Left kidney (tissue), 8 donors: Measurements from ENCODE around the gene EME1. TPM values are rescaled to one million over a fixed set of nuclear protein-coding genes. Genes with fewer than 3 reads are reported as not detected.
"Not testable (repeated sequence)": the region's sequence is repeated elsewhere in the genome, so short reads cannot be mapped to it uniquely, and the experiment has no call there.

Experiments
- DNase-seq: peaks from one replicate; pipeline ENCODE4 v3.0.0-alpha.2; 2013
- long read RNA-seq, 8 donors: transcript quantifications; one replicate each; lab custom pipeline, GENCODE V29; 2026
- polyA plus RNA-seq: library from polyadenylated mRNA; unstranded; fragments of 120-200 nt; gene quantifications from one replicate; pipeline ENCODE4 v1.2.1, GENCODE V29; 2013; ENCODE audit not compliant: insufficient read length

The EME1 gene
- 14.0 TPM for polyA plus RNA-seq
- long read RNA-seq, donor 1: 0 reads
- long read RNA-seq, donor 2, partial matches to known transcripts: 0 of 1 reads
- long read RNA-seq, donor 2, other reads (novel, unspliced or antisense): 0 of 1 reads
- long read RNA-seq, donor 3, partial matches to known transcripts: 68 of 68 reads
- long read RNA-seq, donor 3, other reads (novel, unspliced or antisense): 0 of 68 reads
- long read RNA-seq, donor 4: 0 reads
- long read RNA-seq, donor 5, partial matches to known transcripts: 0 of 1 reads
- long read RNA-seq, donor 5, other reads (novel, unspliced or antisense): 0 of 1 reads
- long read RNA-seq, donor 6: 0 reads
- long read RNA-seq, donor 7, partial matches to known transcripts: 0 of 1 reads
- long read RNA-seq, donor 7, other reads (novel, unspliced or antisense): 0 of 1 reads
- long read RNA-seq, donor 8, partial matches to known transcripts: 0 of 1 reads
- long read RNA-seq, donor 8, other reads (novel, unspliced or antisense): 0 of 1 reads

- peak; percentile 90 for DNase-seq
Measured at GRCh38 chr17:50372758-50373556, at the start of gene EME1, which contains the start of gene MRPL27. TSS of gene EME1 (plus strand) at chr17:50373229. CDS start at chr17:50375209, 1,980 bp downstream. TSS of gene MRPL27 (minus strand) at chr17:50373184. CDS start at chr17:50373170, 14 bp downstream.

GRCh38 chr17:50325906-50326305, 47.1 kb upstream of the EME1 start:
- no peak for DNase-seq

GRCh38 chr17:50326831-50327364, 46.1 kb upstream of the EME1 start:
- DNase-seq: no peak

GRCh38 chr17:50328363-50329325, 44.4 kb upstream of the EME1 start:
- no peak for DNase-seq

- no peak for DNase-seq
Measured at GRCh38 chr17:50329716-50330115, 43.3 kb upstream of the EME1 start.

GRCh38 chr17:50330151-50330775, 42.8 kb upstream of the EME1 start:
- no peak for DNase-seq

GRCh38 chr17:50331085-50331791, 41.8 kb upstream of the EME1 start:
- no peak for DNase-seq

GRCh38 chr17:50332196-50332595, 40.8 kb upstream of the EME1 start:
- no peak for DNase-seq

- DNase-seq: not testable (repeated sequence)
Measured at GRCh38 chr17:50333291-50334057, 39.6 kb upstream of the EME1 start.

- no peak for DNase-seq
Measured at GRCh38 chr17:50337956-50338355, 35.1 kb upstream of the EME1 start.

GRCh38 chr17:50338645-50339044, 34.4 kb upstream of the EME1 start:
- no peak for DNase-seq

GRCh38 chr17:50339381-50339780, 33.6 kb upstream of the EME1 start:
- DNase-seq: no peak

GRCh38 chr17:50344731-50345365, 28.2 kb upstream of the EME1 start:
- DNase-seq: no peak

GRCh38 chr17:50345432-50346312, 27.4 kb upstream of the EME1 start, which contains the start of gene XYLT2:
TSS of gene XYLT2 (plus strand) at chr17:50346126. CDS start at chr17:50346141, 15 bp downstream.
- DNase-seq: peak; percentile 87

- no peak for DNase-seq
Measured at GRCh38 chr17:50346313-50347116, 26.5 kb upstream of the EME1 start.

GRCh38 chr17:50347117-50347893, 25.7 kb upstream of the EME1 start:
- no peak for DNase-seq
